T-helper 2 cell treated with Interferon-gamma antibody and Interleukin-4, amounts not matched to agents 100 ng/mL and 5 ng/mL, for 36 hours (primary cell): ENCODE data around the gene TMEM88. TPM values are rescaled to one million over a fixed set of nuclear protein-coding genes. Genes with fewer than 3 reads are reported as not detected.

Experiments used
- intact Hi-C: fragments of 100-400 bp; cut with micrococcal nuclease; formaldehyde crosslinking; loops from one replicate; pipeline ENCODE4 v1.15.1; 2023
- total RNA-seq: library from RNA; stranded (reverse); gene quantifications from 2 replicates; pipeline ENCODE4 v1.2.3, GENCODE V29; 2022

Gene TMEM88
- total RNA-seq, 1 donor from 2014 or later, result 0.82 TPM

GRCh38 chr17:7842380-7843256 lies 12.2 kb upstream of the TMEM88 start:
- intact Hi-C loops, result loop anchor here (1.0 to 5.0 kb wide), 6 partner anchors 9 to 830 kb away; partner anchors contain the start of genes MPDU1, RNASEK and TP53

DNA sequence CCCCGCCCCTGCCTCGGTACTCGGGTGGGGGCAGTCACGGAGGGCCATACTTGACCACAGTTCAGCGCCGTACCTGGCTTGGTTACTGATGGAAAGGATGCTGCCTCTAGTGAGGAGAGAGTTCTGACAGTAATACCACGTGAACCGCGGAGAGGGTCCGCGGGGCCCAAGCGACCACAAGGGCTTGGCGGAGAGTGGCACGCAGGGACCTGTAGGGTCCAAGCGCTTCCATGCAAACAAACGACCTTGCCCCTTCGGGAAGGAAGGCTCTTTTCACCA lies 11.7 kb upstream of the TMEM88 start:
- intact Hi-C loops, result loop anchor here (1.0 to 5.0 kb wide), 5 partner anchors 156 to 831 kb away; partner anchors contain the start of genes MPDU1, RNASEK and TP53

DNA sequence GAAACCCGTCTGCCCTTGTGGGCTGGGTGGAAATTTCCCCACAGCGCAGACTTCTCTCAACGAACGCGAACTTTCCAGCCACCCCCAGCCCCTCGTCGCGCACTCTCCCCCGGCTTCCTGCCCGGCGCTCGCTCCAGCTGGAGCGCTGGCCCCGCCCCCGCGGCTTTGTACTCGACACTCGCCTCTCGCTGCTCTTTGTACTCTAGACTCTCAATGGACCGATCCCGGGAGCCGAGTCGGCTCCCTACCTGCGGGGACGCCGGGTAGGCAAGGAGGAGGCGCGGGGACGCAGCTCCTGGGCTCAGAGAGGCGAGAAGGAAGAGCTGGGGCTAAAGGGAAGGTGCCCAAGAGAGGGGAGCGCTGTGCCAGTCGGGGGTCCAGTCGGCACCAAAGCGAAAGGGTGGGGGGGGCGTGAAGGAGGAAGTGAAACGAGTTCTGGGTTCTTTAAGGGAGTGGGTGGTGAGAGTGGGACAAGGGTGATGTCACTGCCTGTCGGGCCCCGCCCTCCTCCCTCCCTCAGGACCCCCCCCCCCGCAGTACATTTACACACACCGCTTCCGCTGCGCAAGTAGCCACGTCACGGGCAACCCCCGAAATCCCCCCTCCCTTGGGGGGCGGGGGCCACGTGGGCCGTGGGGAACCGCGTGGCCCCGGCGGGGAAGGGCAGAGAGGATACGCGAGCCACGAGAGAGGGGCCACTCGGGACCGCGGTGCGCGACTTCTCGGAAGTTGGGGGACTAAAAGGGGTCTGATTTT lies 11.2 kb upstream of the TMEM88 start:
- intact Hi-C loops, result loop anchor here (1.0 to 5.0 kb wide), 9 partner anchors 8 to 831 kb away; partner anchors contain the start of genes CNTROB, MPDU1, NAA38 and RNASEK

DNA sequence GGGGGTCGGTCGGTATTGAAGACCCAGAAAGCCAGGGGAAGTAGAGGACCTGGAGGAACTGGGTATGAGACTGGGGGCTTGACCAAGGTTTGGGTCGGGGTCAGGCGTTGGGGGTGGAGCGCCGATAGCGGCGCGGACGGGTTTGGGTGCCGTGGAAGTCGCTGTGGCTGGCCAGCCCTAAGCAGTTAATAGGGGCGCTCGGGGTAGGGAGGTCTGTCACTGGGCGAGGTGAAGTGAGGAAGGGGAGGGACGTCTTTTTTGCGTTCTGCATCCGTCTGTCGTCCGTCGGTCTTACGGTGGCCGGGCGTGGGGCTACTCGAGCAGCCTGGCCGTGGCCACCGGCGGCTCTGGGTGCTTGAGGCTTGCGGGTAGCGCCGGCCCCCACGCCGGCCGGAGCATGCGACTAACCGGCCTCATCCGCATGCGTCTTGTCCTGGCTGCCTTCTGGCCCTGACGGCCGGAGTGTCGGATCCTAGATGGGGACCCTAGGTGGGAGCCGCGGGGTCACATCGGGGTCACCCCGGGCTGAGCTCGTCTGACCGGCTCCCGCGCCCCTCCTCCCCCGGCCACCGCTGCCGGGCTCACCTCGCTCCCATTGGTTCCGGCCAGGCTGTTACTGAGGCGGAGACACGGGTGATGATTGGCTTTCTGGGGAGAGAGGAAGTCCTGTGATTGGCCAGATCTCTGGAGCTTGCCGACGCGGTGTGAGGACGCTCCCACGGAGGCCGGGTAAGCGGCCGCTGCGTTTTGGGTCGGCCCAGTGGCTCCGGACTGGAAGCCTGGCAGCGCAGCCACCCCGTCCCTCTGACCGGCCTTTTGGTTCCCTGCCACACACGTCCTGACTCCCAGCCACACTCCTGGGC lies 10.3 kb upstream of the TMEM88 start:
- intact Hi-C loops, result loop anchor here (1.0 to 5.0 kb wide), 6 partner anchors 9 to 832 kb away; partner anchors contain the start of genes CNTROB, MPDU1, NAA38 and RNASEK

DNA sequence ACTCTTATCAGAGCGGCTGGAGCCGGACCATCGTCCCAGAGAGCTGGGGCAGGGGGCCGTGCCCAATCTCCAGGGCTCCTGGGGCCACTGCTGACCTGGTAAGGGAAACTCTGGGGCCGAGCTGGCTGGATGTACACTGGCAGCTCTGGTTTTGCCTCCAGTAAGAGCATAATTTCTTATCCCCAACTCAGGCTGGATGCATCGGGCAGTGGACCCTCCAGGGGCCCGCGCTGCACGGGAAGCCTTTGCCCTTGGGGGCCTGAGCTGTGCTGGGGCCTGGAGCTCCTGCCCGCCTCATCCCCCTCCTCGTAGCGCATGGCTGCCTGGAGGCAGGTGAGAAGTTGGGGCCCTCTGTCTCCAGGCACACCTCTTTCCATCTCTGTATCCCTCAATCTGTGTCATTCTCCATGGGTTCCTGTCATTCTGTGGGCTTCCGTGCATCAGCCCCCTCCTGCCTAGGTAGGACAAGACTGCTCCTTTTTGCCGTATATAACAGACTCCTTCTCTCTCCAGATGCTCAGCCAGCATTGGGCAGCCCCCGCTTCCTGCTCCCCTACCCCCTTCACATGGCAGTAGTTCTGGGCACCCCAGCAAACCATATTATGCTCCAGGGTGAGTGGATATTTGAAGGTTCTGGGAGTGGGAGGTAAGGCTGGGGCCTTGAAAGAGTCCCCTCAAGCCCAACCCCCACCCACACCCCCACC lies 9.4 kb upstream of the TMEM88 start:
- intact Hi-C loops, result loop anchor here (2.0 kb wide), 2 partner anchors 41 to 87 kb away; partner anchors contain the start of gene CNTROB

GRCh38 chr17:7846063-7846735 lies 8.7 kb upstream of the TMEM88 start:
- intact Hi-C loops, result no loop called here

DNA sequence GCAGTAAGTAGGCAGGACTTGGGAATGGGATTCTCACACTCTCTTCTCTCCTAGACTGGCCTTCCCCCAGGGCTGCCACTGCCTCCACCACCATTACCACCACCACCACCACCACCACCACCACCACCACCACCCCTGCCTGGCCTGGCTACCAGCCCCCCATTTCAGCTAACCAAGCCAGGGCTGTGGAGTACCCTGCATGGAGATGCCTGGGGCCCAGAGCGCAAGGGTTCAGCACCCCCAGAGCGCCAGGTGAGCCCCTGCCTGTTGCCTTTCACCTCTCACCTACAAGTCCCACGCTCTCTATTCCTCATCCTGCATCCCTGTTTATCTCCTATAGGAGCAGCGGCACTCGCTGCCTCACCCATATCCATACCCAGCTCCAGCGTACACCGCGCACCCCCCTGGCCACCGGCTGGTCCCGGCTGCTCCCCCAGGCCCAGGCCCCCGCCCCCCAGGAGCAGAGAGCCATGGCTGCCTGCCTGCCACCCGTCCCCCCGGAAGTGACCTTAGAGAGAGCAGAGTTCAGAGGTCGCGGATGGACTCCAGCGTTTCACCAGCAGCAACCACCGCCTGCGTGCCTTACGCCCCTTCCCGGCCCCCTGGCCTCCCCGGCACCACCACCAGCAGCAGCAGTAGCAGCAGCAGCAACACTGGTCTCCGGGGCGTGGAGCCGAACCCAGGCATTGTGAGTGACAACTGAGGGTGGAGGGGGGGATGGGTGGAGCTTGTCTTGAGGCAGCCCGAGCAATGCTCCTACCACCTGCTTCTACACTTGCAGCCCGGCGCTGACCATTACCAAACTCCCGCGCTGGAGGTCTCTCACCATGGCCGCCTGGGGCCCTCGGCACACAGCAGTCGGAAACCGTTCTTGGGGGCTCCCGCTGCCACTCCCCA lies 7.9 kb upstream of the TMEM88 start:
- intact Hi-C loops, result no loop called here

DNA sequence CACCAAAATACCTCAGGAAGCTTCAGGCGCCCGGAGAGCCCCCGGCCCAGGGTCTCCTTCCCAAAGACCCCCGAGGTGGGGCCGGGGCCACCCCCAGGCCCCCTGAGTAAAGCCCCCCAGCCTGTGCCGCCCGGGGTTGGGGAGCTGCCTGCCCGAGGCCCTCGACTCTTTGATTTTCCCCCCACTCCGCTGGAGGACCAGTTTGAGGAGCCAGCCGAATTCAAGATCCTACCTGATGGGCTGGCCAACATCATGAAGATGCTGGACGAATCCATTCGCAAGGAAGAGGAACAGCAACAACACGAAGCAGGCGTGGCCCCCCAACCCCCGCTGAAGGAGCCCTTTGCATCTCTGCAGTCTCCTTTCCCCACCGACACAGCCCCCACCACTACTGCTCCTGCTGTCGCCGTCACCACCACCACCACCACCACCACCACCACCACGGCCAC lies 6.7 kb upstream of the TMEM88 start:
- intact Hi-C loops, result no loop called here

GRCh38 chr17:7848739-7849129 lies 6.1 kb upstream of the TMEM88 start:
- intact Hi-C loops, result no loop called here

GRCh38 chr17:7849130-7849750 lies 5.6 kb upstream of the TMEM88 start:
- intact Hi-C loops, result no loop called here

GRCh38 chr17:7849751-7850504 lies 4.9 kb upstream of the TMEM88 start:
- intact Hi-C loops, result loop anchor here (5.0 to 10.0 kb wide), 2 partner anchors 108 to 615 kb away; partner anchors contain the start of genes DVL2 and PHF23

DNA sequence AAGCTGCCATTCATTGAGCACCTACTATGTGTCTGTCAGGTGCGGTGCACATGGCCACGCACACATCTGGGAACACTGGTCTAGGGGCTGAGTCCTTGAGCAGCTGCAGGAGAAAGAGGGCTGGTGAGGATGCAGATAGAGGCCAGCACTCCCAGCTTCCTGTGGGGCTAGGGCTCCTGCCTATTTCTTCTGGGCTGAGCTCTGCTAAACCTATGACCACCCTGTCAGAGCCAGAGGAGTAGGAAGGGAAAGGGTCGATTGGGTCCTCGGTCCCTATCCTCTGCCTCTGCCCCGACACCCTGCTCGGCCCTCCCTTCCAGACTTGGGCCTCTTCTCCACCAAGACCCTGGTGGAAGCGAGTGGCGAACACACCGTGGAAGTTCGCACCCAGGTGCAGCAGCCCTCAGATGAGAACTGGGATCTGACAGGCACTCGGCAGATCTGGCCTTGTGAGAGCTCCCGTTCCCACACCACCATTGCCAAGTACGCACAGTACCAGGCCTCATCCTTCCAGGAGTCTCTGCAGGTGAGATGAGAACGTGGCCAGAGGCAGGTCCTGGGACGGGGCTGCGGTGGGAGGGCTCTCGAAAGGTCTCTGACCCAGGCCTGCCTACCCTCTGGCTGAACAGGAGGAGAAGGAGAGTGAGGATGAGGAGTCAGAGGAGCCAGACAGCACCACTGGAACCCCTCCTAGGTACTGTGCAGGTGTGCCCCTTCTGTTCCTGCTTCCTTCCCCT lies 4.0 kb upstream of the TMEM88 start:
- intact Hi-C loops, result loop anchor here (1.0 to 10.0 kb wide), 5 partner anchors 9 to 616 kb away; partner anchors contain the start of genes DVL2 and PHF23

DNA sequence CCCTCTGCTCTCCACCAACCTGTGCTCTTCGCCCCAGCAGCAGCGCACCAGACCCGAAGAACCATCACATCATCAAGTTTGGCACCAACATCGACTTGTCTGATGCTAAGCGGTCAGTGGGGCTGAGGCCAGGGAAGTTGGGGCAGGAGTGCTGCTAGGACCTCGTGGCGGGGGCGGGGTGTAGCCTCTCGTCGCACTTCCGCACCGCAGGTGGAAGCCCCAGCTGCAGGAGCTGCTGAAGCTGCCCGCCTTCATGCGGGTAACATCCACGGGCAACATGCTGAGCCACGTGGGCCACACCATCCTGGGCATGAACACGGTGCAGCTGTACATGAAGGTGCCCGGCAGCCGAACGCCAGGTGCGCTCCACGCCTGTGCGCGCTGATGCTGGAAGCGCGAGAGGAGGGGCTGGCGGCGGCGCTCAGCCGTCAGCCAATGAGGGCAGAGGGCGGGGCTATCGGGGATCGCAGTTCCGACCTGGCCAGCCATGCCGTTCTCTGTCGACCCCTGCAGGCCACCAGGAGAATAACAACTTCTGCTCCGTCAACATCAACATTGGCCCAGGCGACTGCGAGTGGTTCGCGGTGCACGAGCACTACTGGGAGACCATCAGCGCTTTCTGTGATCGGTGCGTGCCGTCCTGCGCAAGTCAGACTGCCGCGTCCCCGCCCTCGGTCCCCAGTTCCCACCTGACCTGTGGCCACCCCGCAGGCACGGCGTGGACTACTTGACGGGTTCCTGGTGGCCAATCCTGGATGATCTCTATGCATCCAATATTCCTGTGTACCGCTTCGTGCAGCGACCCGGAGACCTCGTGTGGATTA lies 3.2 kb upstream of the TMEM88 start:
- intact Hi-C loops, result loop anchor here (1.0 to 10.0 kb wide), 5 partner anchors 9 to 617 kb away; partner anchors contain the start of genes DVL2 and PHF23

DNA sequence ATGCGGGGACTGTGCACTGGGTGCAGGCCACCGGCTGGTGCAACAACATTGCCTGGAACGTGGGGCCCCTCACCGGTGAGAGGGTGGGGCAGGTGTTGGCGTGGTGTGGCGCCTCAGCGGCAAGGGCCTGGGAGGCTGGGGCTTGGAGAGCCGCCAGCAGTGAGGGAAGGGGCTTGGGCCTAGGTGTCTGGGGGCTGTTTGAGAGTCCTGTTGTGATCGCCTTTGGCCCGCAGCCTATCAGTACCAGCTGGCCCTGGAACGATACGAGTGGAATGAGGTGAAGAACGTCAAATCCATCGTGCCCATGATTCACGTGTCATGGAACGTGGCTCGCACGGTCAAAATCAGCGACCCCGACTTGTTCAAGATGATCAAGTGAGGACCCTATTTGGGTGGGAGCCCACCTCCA lies 2.6 kb upstream of the TMEM88 start:
- intact Hi-C loops, result loop anchor here (5.0 to 10.0 kb wide), 2 partner anchors 110 to 617 kb away; partner anchors contain the start of genes DVL2 and PHF23

DNA sequence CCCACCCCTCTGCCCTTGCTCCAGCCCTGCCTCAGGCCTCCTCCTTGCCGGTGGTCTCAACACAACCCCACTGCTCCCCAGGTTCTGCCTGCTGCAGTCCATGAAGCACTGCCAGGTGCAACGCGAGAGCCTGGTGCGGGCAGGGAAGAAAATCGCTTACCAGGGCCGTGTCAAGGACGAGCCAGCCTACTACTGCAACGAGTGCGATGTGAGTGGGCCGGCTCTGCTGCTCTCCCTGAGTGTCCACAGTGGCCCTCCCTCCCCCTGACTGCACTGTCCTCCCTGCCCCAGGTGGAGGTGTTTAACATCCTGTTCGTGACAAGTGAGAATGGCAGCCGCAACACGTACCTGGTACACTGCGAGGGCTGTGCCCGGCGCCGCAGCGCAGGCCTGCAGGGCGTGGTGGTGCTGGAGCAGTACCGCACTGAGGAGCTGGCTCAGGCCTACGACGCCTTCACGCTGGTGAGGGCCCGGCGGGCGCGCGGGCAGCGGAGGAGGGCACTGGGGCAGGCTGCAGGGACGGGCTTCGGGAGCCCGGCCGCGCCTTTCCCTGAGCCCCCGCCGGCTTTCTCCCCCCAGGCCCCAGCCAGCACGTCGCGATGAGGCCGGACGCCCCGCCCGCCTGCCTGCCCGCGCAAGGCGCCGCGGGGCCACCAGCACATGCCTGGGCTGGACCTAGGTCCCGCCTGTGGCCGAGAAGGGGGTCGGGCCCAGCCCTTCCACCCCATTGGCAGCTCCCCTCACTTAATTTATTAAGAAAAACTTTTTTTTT lies 1.8 kb upstream of the TMEM88 start:
- intact Hi-C loops, result loop anchor here (5.0 to 10.0 kb wide), 2 partner anchors 111 to 618 kb away; partner anchors contain the start of genes DVL2 and PHF23
